ENCODE data around the gene APEX2. TPM values are rescaled to one million over a fixed set of nuclear protein-coding genes. Genes with fewer than 3 reads are reported as not detected.

The APEX2 gene
- polyA plus RNA-seq, 2 of the 4 experiments (the other 2 are of a cell fraction) = 29.1 to 37.3 TPM

DNA sequence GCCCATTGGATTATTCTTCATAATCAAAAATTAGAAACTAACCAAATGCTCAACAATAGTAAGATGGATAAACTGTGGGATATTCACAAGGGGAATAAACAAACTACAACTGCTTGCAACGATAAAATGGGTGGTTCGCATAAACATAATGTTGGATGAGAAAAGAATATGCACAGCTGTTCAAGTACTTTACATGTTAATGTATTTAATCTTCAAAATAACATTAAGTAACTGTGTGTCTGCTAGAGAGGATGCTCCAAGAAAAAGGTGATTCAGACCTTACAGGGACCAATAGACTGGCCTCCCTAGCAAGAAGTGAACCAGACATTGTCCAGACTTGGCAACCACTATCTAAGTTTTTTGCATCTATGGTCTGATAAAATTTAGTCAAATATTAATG is 8.5 kb upstream of the APEX2 start:
- FAIRE-seq (no peak), DNase-seq (ENCODE audit: low read depth in 1 of 2, low spot score in 1 of 2) (no peak), ATAC-seq (no peak)
- ChIA-PET POLR2A (no interaction called here), CTCF (no interaction called here)
- Histone ChIP-seq H3K4me1 (no peaks in the 10 kb centered on the region), H3K27ac (no peak overlapping the region), H3K4me3 (no peak overlapping the region), H3K4me2 (no peak overlapping the region), H3K9me3 (no peaks in the 10 kb centered on the region)
- no peak for TF ChIP-seq POLR2A (IDR thresholded peaks at IDR 0.05; ENCODE audit: low read length)
- no peak for TF ChIP-seq ESRRA (IDR thresholded peaks at IDR 0.05; ENCODE audit: borderline replicate concordance, low read length)
- TF ChIP-seq, protein P1, sequence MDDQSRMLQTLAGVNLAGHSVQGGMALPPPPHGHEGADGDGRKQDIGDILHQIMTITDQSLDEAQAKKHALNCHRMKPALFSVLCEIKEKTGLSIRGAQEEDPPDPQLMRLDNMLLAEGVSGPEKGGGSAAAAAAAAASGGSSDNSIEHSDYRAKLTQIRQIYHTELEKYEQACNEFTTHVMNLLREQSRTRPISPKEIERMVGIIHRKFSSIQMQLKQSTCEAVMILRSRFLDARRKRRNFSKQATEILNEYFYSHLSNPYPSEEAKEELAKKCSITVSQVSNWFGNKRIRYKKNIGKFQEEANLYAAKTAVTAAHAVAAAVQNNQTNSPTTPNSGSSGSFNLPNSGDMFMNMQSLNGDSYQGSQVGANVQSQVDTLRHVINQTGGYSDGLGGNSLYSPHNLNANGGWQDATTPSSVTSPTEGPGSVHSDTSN (IDR thresholded peaks at IDR 0.05) = no peak
- TF ChIP-seq E2F6 (IDR thresholded peaks at IDR 0.05; ENCODE audit: borderline replicate concordance, low read depth) = no peak
- TF ChIP-seq ZC3H11A (IDR thresholded peaks at IDR 0.05) = no peak
- TF ChIP-seq HOXA7 (CRISPR knock-in tag; IDR thresholded peaks at IDR 0.05) = no peak
- TF ChIP-seq, protein P2, sequence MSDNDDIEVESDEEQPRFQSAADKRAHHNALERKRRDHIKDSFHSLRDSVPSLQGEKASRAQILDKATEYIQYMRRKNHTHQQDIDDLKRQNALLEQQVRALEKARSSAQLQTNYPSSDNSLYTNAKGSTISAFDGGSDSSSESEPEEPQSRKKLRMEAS (IDR thresholded peaks at IDR 0.05) = no peak
- no peak for TF ChIP-seq SREBF2 (IDR thresholded peaks at IDR 0.05)
- TF ChIP-seq MYC (IDR thresholded peaks at IDR 0.05; ENCODE audit: borderline replicate concordance, low read length) = no peak
- WGBS (ENCODE audit: missing lambda C conversion rate) = 66% methylated on average over 2 of the region's 2 CpGs

GRCh38 chrX:54992911-54993622 is 7.1 kb upstream of the APEX2 start:
- WGBS (ENCODE audit: missing lambda C conversion rate) = 45% methylated on average over 1 of the region's 1 CpG
- Histone ChIP-seq H3K27ac (no peak overlapping the region), H3K4me3 (no peak overlapping the region), H3K4me2 (no peak overlapping the region), H3K4me1 (no peaks in the 10 kb centered on the region), H3K9me3 (no peaks in the 10 kb centered on the region)
- ChIA-PET CTCF (no interaction called here), POLR2A (no interaction called here)
- FAIRE-seq (no peak), DNase-seq (ENCODE audit: low read depth in 1 of 2, low spot score in 1 of 2) (no peak), ATAC-seq (no peak)
- no peak for TF ChIP-seq EHF (CRISPR knock-in tag; IDR thresholded peaks at IDR 0.05)
- no peak for TF ChIP-seq CEBPB (IDR thresholded peaks at IDR 0.05)
- no peak for TF ChIP-seq ZC3H11A (IDR thresholded peaks at IDR 0.05)
- TF ChIP-seq RARB (CRISPR knock-in tag; IDR thresholded peaks at IDR 0.05) = no peak
- no peak for TF ChIP-seq NFE2L2 (conservative IDR thresholded peaks at IDR 0.05; ENCODE audit: low read length)
- no peak for TF ChIP-seq ELK1 (IDR thresholded peaks at IDR 0.05; ENCODE audit: low read depth, low read length)
- no peak for TF ChIP-seq ESRRA (IDR thresholded peaks at IDR 0.05; ENCODE audit: borderline replicate concordance, low read length)
- no peak for TF ChIP-seq TFCP2L1 (CRISPR knock-in tag; IDR thresholded peaks at IDR 0.05)
- no peak for TF ChIP-seq RCOR1 (IDR thresholded peaks at IDR 0.05; ENCODE audit: low read depth, low read length)
- TF ChIP-seq E2F6 (IDR thresholded peaks at IDR 0.05; ENCODE audit: borderline replicate concordance, low read depth) = no peak
- TF ChIP-seq MYC (IDR thresholded peaks at IDR 0.05; ENCODE audit: borderline replicate concordance, low read length) = no peak
- no peak for TF ChIP-seq CHD4 (IDR thresholded peaks at IDR 0.05; ENCODE audit: borderline replicate concordance)
- no peak for TF ChIP-seq EHMT2 (IDR thresholded peaks at IDR 0.05; ENCODE audit: low read depth)
- TF ChIP-seq, protein P3, sequence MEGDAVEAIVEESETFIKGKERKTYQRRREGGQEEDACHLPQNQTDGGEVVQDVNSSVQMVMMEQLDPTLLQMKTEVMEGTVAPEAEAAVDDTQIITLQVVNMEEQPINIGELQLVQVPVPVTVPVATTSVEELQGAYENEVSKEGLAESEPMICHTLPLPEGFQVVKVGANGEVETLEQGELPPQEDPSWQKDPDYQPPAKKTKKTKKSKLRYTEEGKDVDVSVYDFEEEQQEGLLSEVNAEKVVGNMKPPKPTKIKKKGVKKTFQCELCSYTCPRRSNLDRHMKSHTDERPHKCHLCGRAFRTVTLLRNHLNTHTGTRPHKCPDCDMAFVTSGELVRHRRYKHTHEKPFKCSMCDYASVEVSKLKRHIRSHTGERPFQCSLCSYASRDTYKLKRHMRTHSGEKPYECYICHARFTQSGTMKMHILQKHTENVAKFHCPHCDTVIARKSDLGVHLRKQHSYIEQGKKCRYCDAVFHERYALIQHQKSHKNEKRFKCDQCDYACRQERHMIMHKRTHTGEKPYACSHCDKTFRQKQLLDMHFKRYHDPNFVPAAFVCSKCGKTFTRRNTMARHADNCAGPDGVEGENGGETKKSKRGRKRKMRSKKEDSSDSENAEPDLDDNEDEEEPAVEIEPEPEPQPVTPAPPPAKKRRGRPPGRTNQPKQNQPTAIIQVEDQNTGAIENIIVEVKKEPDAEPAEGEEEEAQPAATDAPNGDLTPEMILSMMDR (IDR thresholded peaks at IDR 0.05) = no peak
